GM12878 (cell line): Measurements from ENCODE around the gene IFRD2. TPM values are rescaled to one million over a fixed set of nuclear protein-coding genes. Genes with fewer than 3 reads are reported as not detected.
"Not testable (repeated sequence)": the region's sequence is repeated elsewhere in the genome, so short reads cannot be mapped to it uniquely, and the experiment has no call there.

Source experiments
- ATAC-seq: fragments of 200-7000 bp; cut with Tn5 transposase; 3 replicates; pipeline ENCODE4 v1.9.1; 2020; ENCODE audit warnings: mild to moderate bottlenecking, moderate library complexity
- BruUV-seq: library from RNA; stranded (reverse); fragments of 400-500 nt; replicated peaks from 2 replicates; lab custom pipeline; 2021; lab: Mats Ljungman, UMichigan
- CTCF ChIA-PET: fragments of 300-600 bp; sonication (Branson Sonifier 250); formaldehyde crosslinking; extraction: SDS; loops from one replicate; lab custom pipeline; 2021; ENCODE audit warnings: inconsistent platforms; lab: Yijun Ruan, JAX
- POLR2A ChIA-PET: fragments of 350-600 bp; formaldehyde crosslinking; extraction: SDS; loops from one replicate; lab custom pipeline; 2021; ENCODE audit warnings: inconsistent platforms; lab: Charles Lee
- RAD21 ChIA-PET: fragments of 300-600 bp; sonication (Branson Sonifier 250); formaldehyde crosslinking; loops from one replicate; lab custom pipeline; 2023; ENCODE audit warnings: antibody characterized with exemption; ENCODE audit not compliant: unreplicated experiment; lab: Charles Lee
- SMC1A ChIA-PET: fragments of 300-600 bp; sonication (Branson Sonifier 250); formaldehyde crosslinking; loops from one replicate; lab custom pipeline; 2023; ENCODE audit not compliant: unreplicated experiment, uncharacterized antibody; lab: Charles Lee
- DNase-seq: peaks from one replicate; pipeline ENCODE4 v3.0.0-alpha.2; 2011; ENCODE audit warnings: low read depth, low spot score
- FAIRE-seq: peaks from 3 replicates; lab custom pipeline; 2011; peaks lifted over from hg19 to GRCh38; lab: Jason Lieb, UNC
- H2AFZ ChIP-seq: 2 replicates; pipeline ENCODE4 v1.6.0; 2011; ENCODE audit warnings: low read depth, low read length, control low read depth; ENCODE audit not compliant: control insufficient read depth
- H3K27ac ChIP-seq: 2 replicates; pipeline ENCODE4 v1.5.1; 2011; ENCODE audit warnings: control low read depth; ENCODE audit not compliant: control insufficient read depth, insufficient read depth
- H3K27me3 ChIP-seq, 2 experiments: replicated peaks in 1 of 2; 2 replicates each; pipeline versions ENCODE4 v1.6.0 to v1.6.1; 2011; ENCODE audit warnings: low read length in 1 of 2; ENCODE audit not compliant: control insufficient read depth in 2 of 2, insufficient read depth in 2 of 2
- H3K36me3 ChIP-seq, 2 experiments: 2 replicates each; pipeline ENCODE4 v1.5.1; 2011; ENCODE audit warnings: low read length in 1 of 2; ENCODE audit not compliant: control insufficient read depth in 2 of 2, insufficient read depth in 2 of 2
- H3K4me1 ChIP-seq: 2 replicates; pipeline ENCODE4 v1.6.1; 2011; ENCODE audit warnings: mild to moderate bottlenecking, low read length, moderate library complexity, mixed read lengths; ENCODE audit not compliant: control insufficient read depth, insufficient read depth
- H3K4me2 ChIP-seq: 2 replicates; pipeline ENCODE4 v1.6.0; 2011; ENCODE audit warnings: control low read depth; ENCODE audit not compliant: control insufficient read depth, insufficient read depth
- H3K4me3 ChIP-seq: fragments of 200-600 bp; sonication (generic); 2 replicates; pipeline ENCODE4 v1.5.1; 2016
- H3K79me2 ChIP-seq: 2 replicates; pipeline ENCODE4 v1.6.0; 2011; ENCODE audit warnings: low read length; ENCODE audit not compliant: control insufficient read depth, insufficient read depth
- H3K9ac ChIP-seq: 2 replicates; pipeline ENCODE4 v1.8.0; 2011; ENCODE audit warnings: low read length, control low read depth, mixed read lengths; ENCODE audit not compliant: control insufficient read depth, insufficient read depth
- H3K9me3 ChIP-seq: replicated peaks from 3 replicates; pipeline ENCODE4 v1.5.1; 2011; ENCODE audit warnings: mild to moderate bottlenecking, low read length; ENCODE audit not compliant: control insufficient read depth, insufficient read depth
- H4K20me1 ChIP-seq: 2 replicates; pipeline ENCODE4 v1.6.0; 2011; ENCODE audit not compliant: control insufficient read depth, insufficient read depth
- BMI1 ChIP-seq: fragments of 450-650 bp; IDR thresholded peaks from 2 replicates; pipeline ENCODE4 v1.6.1; 2016; ENCODE audit warnings: mild to moderate bottlenecking, moderate library complexity, borderline replicate concordance
- FOXM1 ChIP-seq: IDR thresholded peaks from 2 replicates; pipeline ENCODE4 v1.6.1; 2012; ENCODE audit warnings: low read depth, mild to moderate bottlenecking, inconsistent platforms, low read length, moderate library complexity
- IKZF1 ChIP-seq: fragments of 450-650 bp; conservative IDR thresholded peaks from 2 replicates; pipeline ENCODE4 v1.6.1; 2017; ENCODE audit warnings: antibody characterized with exemption, mild to moderate bottlenecking
- LARP7 ChIP-seq: fragments of 450-650 bp; IDR thresholded peaks from 2 replicates; pipeline ENCODE4 v1.6.1; 2017; ENCODE audit warnings: mild to moderate bottlenecking
- NRF1 ChIP-seq: conservative IDR thresholded peaks from 2 replicates; pipeline ENCODE4 v1.6.1; 2011; ENCODE audit warnings: mild to moderate bottlenecking, low read depth, low read length, improper control_type of control experiment
- PML ChIP-seq: IDR thresholded peaks from 2 replicates; pipeline ENCODE4 v1.6.1; 2012; ENCODE audit warnings: low read length, inconsistent platforms
- RFX5 ChIP-seq: IDR thresholded peaks from 2 replicates; pipeline ENCODE4 v1.6.1; 2011; ENCODE audit warnings: low read depth, low read length, improper control_type of control experiment
- RUNX3 ChIP-seq: IDR thresholded peaks from 2 replicates; pipeline ENCODE4 v1.6.1; 2012; ENCODE audit warnings: low read length, inconsistent platforms
- SMAD5 ChIP-seq: IDR thresholded peaks from 2 replicates; pipeline ENCODE4 v1.6.1; 2016; ENCODE audit warnings: antibody characterized with exemption, low read depth
- ZBTB33 ChIP-seq: fragments of 450-650 bp; IDR thresholded peaks from 2 replicates; pipeline ENCODE4 v1.6.1; 2017; ENCODE audit warnings: mild to moderate bottlenecking
- WGBS: methylation state at CpG from one replicate; pipeline ENCODE4 v1.1.6; 2016; ENCODE audit warnings: low lambda C conversion rate; ENCODE audit not compliant: insufficient replicate concordance, insufficient coverage; ENCODE audit errors: missing lambda C conversion rate; 5-methylcytosine and 5-hydroxymethylcytosine counted together
- in situ Hi-C: fragments of 300-500 bp; cut with MboI; formaldehyde crosslinking; loops from 9 replicates; pipeline ENCODE4 v1.14.3; 2018; ENCODE audit warnings: mixed read lengths
- intact Hi-C: fragments of 100-400 bp; cut with micrococcal nuclease; formaldehyde crosslinking; loops from one replicate; pipeline ENCODE4 v1.14.2; 2022; ENCODE audit not compliant: unreplicated experiment
- polyA plus RNA-seq, 11 experiments: library from polyadenylated mRNA; depleted of rRNA in 4 of 11; unstranded in 6 of 11; stranded (reverse) in 5 of 11; fragments of >200 nt; fragmentation: Nextera tagmentation in 4 of 11; fragmentation: Illumina TruSeq in 1 of 11; extraction: Ambion mirVana in 4 of 11; extraction: Trizol in 1 of 11; gene quantifications; 1 replicate in 1 of 11; 2 replicates in 10 of 11; pipeline versions ENCODE4 v1.2.1 to v1.2.3, GENCODE V29; 2011 to 2016; ENCODE audit warnings: inconsistent platforms in 2 of 11, missing spikeins in 2 of 11, low read depth in 1 of 11
- total RNA-seq, 4 experiments: library from RNA; depleted of rRNA in 3 of 4; stranded (reverse); fragments of >200 nt in 3 of 4; fragmentation: Illumina TruSeq in 1 of 4; extraction: Trizol in 1 of 4; gene quantifications; 2 replicates each; pipeline versions ENCODE4 v1.2.1 to v1.2.3, GENCODE V29; 2013 to 2021

Gene IFRD2
- total and polyA plus RNA-seq, 10 of the 15 experiments (the other 5 are each of a cell fraction or from before 2014, with no cell fraction given): 19.1 to 153 (median 80.3) TPM

DNA sequence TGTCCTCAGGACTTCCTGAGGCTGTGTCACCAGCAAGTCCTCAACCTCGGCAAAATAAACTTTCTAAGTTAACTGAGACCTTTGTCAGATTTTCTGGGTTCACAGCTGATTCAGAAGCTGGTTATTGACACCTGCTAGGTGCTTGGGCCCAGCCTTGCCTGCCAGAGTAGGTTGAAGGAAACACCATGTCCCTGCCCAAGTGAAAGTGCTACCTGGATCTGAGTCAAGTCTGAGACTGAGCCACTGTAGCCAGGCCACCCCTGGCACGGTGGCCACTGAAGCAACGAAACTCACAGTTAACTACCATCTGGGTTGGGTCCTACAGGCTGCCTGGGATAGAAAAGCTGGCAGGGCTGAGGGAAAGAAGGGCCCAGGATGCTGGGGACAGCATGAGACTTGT lies 22.1 kb upstream of the IFRD2 start:
- no peak for FAIRE-seq
- DNase-seq: no peak
- ChIA-PET SMC1A (no interaction called here), RAD21 (no interaction called here), CTCF (interaction anchor here (1.7 kb wide), 1 partner anchor 10 kb away, joined by 8 read pairs; no protein-coding TSS in a partner anchor), POLR2A (no interaction called here)
- H3K4me1 ChIP-seq: peaks cover 8% of the 10 kb centered on the region
- no peak overlapping the region for H3K27ac ChIP-seq
- H4K20me1 ChIP-seq: no peaks in the 10 kb centered on the region
- no peaks in the 10 kb centered on the region for H3K9me3 ChIP-seq
- no peak for ATAC-seq
- H3K79me2 ChIP-seq: no peaks in the 10 kb centered on the region
- 40% methylated on average over 3 of the region's 3 CpGs for WGBS
- intact Hi-C loops (no loop called here), in situ Hi-C loops (no loop called here)
- no peak for TF ChIP-seq FOXM1
- TF ChIP-seq IKZF1: no peak
- no peak for TF ChIP-seq ZBTB33
- TF ChIP-seq BMI1: no peak
- no peak for TF ChIP-seq PML
- TF ChIP-seq LARP7: no peak
- TF ChIP-seq NRF1: no peak
- no peak for TF ChIP-seq RUNX3
- no peak for TF ChIP-seq RFX5
- no peak for TF ChIP-seq SMAD5
- peaks cover 0 to 2% of the 10 kb centered on the region in 2 experiments; a peak in 1 of 4 replicates for H3K36me3 ChIP-seq
- no peak overlapping the region for H2AFZ ChIP-seq
- no peak overlapping the region for H3K4me2 ChIP-seq
- H3K27me3 ChIP-seq: no peaks in the 10 kb centered on the region
- no TSS peak for BruUV-seq
- H3K9ac ChIP-seq: no peak overlapping the region
- H3K4me3 ChIP-seq: no peak overlapping the region

GRCh38 chr3:50312041-50312440 lies 19.8 kb upstream of the IFRD2 start:
- H4K20me1 ChIP-seq, SMC1A ChIA-PET, POLR2A ChIA-PET, H3K27me3 ChIP-seq, H3K4me1 ChIP-seq, ATAC-seq, FAIRE-seq, BruUV-seq, CTCF ChIA-PET, in situ Hi-C loops, H3K9ac ChIP-seq, H3K36me3 ChIP-seq, H3K79me2 ChIP-seq, DNase-seq, H3K9me3 ChIP-seq, H3K27ac ChIP-seq, H2AFZ ChIP-seq, RAD21 ChIA-PET, H3K4me2 ChIP-seq, H3K4me3 ChIP-seq, intact Hi-C loops: not testable (repeated sequence)
- 92% methylated on average over 15 of the region's 32 CpGs for WGBS
